Endothelial cell of umbilical vein (primary cell): ENCODE data around the gene FGFRL1. TPM values are rescaled to one million over a fixed set of nuclear protein-coding genes. Genes with fewer than 3 reads are reported as not detected.
A peak's percentile ranks its signal among the peaks of the same experiment; 100 is the strongest.

Source experiments
- BruUV-seq: library from RNA; stranded (reverse); fragments of 400-500 nt; replicated peaks from 2 replicates; lab custom pipeline; 2021; lab: Mats Ljungman, UMichigan
- CTCF ChIA-PET: fragments of 300-600, 350-600 bp; sonication (Branson Sonifier 250); formaldehyde crosslinking; loops from one replicate; lab custom pipeline; 2021; ENCODE audit warnings: antibody characterized with exemption, inconsistent platforms; lab: Charles Lee
- POLR2A ChIA-PET: fragments of 300-600, 350-600 bp; sonication (Branson Sonifier 250); formaldehyde crosslinking; loops from one replicate; lab custom pipeline; 2021; ENCODE audit warnings: antibody characterized with exemption, inconsistent platforms; lab: Charles Lee
- DNase-seq: peaks from one replicate; pipeline ENCODE4 v3.0.0-alpha.2; 2011; ENCODE audit warnings: low read depth, low spot score
- FAIRE-seq: peaks from 2 replicates; lab custom pipeline; 2011; peaks lifted over from hg19 to GRCh38; lab: Jason Lieb, UNC
- H2AFZ ChIP-seq: 2 replicates; pipeline ENCODE4 v1.6.0; 2012; ENCODE audit warnings: low read depth, low read length, control low read depth, inconsistent platforms
- H3K27ac ChIP-seq: 2 replicates; pipeline ENCODE4 v1.5.1; 2011; ENCODE audit warnings: low read depth, mild to moderate bottlenecking, control low read depth, low read length, moderate library complexity; ENCODE audit not compliant: insufficient read depth
- H3K27me3 ChIP-seq, 2 experiments: 2 replicates each; pipeline versions ENCODE4 v1.6.0 to v1.6.1; 2011; ENCODE audit warnings: low read length in 2 of 2, mixed read lengths in 1 of 2; ENCODE audit not compliant: control insufficient read depth in 2 of 2, insufficient read depth in 2 of 2
- H3K36me3 ChIP-seq, 2 experiments: 2 replicates in 1 of 2; 3 replicates in 1 of 2; pipeline ENCODE4 v1.5.1; 2011; ENCODE audit warnings: low read length in 2 of 2, mild to moderate bottlenecking in 1 of 2, moderate library complexity in 1 of 2; ENCODE audit not compliant: control insufficient read depth in 2 of 2, insufficient read depth in 2 of 2; ENCODE audit errors: extremely low read depth in 1 of 2
- H3K4me1 ChIP-seq: 3 replicates; pipeline ENCODE4 v1.5.1; 2011; ENCODE audit warnings: mild to moderate bottlenecking, low read length; ENCODE audit not compliant: control insufficient read depth, insufficient read depth; ENCODE audit errors: extremely low read depth
- H3K4me2 ChIP-seq: 2 replicates; pipeline ENCODE4 v1.6.1; 2011; ENCODE audit warnings: low read length, control low read depth, mixed read lengths; ENCODE audit not compliant: insufficient read depth
- H3K4me3 ChIP-seq, 3 experiments: fragments of 200-600 bp in 1 of 3; sonication (generic), shearing (Covaris generic) in 1 of 3; replicated peaks in 1 of 3; 2 replicates each; pipeline ENCODE4 v1.5.1; 2011 to 2016; ENCODE audit warnings: control low read depth in 3 of 3, low read length in 3 of 3, mild to moderate bottlenecking in 2 of 3, inconsistent platforms in 1 of 3, low read depth in 1 of 3, moderate library complexity in 1 of 3; ENCODE audit not compliant: insufficient read depth in 1 of 3
- H3K79me2 ChIP-seq: 2 replicates; pipeline ENCODE4 v1.6.0; 2012; ENCODE audit warnings: low read length, inconsistent platforms; ENCODE audit not compliant: control insufficient read depth, insufficient read depth
- H3K9ac ChIP-seq: replicated peaks from 2 replicates; pipeline ENCODE3; 2011; ENCODE audit warnings: low read length, control low read depth; ENCODE audit not compliant: insufficient read depth; ENCODE audit errors: extremely low read depth
- H3K9me1 ChIP-seq: replicated peaks from 3 replicates; pipeline ENCODE4 v1.6.0; 2011; ENCODE audit warnings: mild to moderate bottlenecking, low read length; ENCODE audit not compliant: control insufficient read depth, insufficient read depth; ENCODE audit errors: extremely low read depth
- H3K9me3 ChIP-seq: replicated peaks from 2 replicates; pipeline ENCODE4 v1.5.1; 2012; ENCODE audit warnings: low read length, inconsistent platforms; ENCODE audit not compliant: control insufficient read depth, insufficient read depth
- H4K20me1 ChIP-seq: replicated peaks from 2 replicates; pipeline ENCODE3; 2011; ENCODE audit warnings: mild to moderate bottlenecking, low read length; ENCODE audit not compliant: control insufficient read depth, insufficient read depth; ENCODE audit errors: extremely low read depth
- FOS ChIP-seq: IDR thresholded peaks from 2 replicates; pipeline ENCODE4 v1.6.1; 2011; ENCODE audit warnings: mild to moderate bottlenecking, low read length, moderate library complexity, borderline replicate concordance; ENCODE audit not compliant: insufficient read depth
- MYC ChIP-seq: IDR thresholded peaks from one replicate; pipeline ENCODE4 v1.6.1; 2011; ENCODE audit warnings: mild to moderate bottlenecking, low read depth, low read length
- POLR2A ChIP-seq: IDR thresholded peaks from 2 replicates; pipeline ENCODE4 v1.6.1; 2012; ENCODE audit warnings: low read depth, mild to moderate bottlenecking, control low read depth, low read length
- POLR2AphosphoS5 ChIP-seq: IDR thresholded peaks from 2 replicates; pipeline ENCODE4 v1.6.1; 2012; ENCODE audit warnings: low read depth, mild to moderate bottlenecking, control low read depth, low read length, moderate library complexity; ENCODE audit not compliant: insufficient read depth
- dilution Hi-C: fragments of 300-500 bp; cut with MboI; formaldehyde crosslinking; loops from one replicate; pipeline ENCODE4 v1.15.0; 2019; ENCODE audit warnings: low sequenced_read_pairs; ENCODE audit not compliant: extremely low pct_ligation_motif_present
- intact Hi-C: fragments of 100-400 bp; cut with micrococcal nuclease; formaldehyde crosslinking; loops from one replicate; pipeline ENCODE4 v1.10.0; 2022
- polyA plus RNA-seq, 4 experiments: library from polyadenylated mRNA; depleted of rRNA in 3 of 4; stranded (reverse) in 3 of 4; unstranded in 1 of 4; fragments of >200 nt; gene quantifications; 2 replicates each; pipeline versions ENCODE4 v1.2.1 to v1.2.3, GENCODE V29; 2011 to 2012; ENCODE audit warnings: missing spikeins in 1 of 4
- total RNA-seq: library from RNA; stranded (reverse); gene quantifications from 2 replicates; pipeline ENCODE4 v1.2.3, GENCODE V29; 2021
- TF ChIP-seq, protein P1 (sequence below), 2 donors: IDR thresholded peaks; 1 replicate in 1 of 2; 2 replicates in 1 of 2; pipeline ENCODE4 v1.5.1; 2011; ENCODE audit warnings: low read length in 2 of 2, mild to moderate bottlenecking in 2 of 2, moderate library complexity in 2 of 2, control low read depth in 1 of 2, inconsistent platforms in 1 of 2, low read depth in 1 of 2; ENCODE audit not compliant: insufficient read depth in 1 of 2; ENCODE audit errors: extremely low read depth in 1 of 2
- TF ChIP-seq, protein P2 (sequence below): IDR thresholded peaks from 2 replicates; pipeline ENCODE4 v1.6.1; 2011; ENCODE audit not compliant: insufficient read depth, insufficient read length

Gene FGFRL1
- total and polyA plus RNA-seq, 2 donors (not counting 3 experiments of a cell fraction or from before 2014, with no cell fraction given), result 33.3 to 74.6 TPM

DNA sequence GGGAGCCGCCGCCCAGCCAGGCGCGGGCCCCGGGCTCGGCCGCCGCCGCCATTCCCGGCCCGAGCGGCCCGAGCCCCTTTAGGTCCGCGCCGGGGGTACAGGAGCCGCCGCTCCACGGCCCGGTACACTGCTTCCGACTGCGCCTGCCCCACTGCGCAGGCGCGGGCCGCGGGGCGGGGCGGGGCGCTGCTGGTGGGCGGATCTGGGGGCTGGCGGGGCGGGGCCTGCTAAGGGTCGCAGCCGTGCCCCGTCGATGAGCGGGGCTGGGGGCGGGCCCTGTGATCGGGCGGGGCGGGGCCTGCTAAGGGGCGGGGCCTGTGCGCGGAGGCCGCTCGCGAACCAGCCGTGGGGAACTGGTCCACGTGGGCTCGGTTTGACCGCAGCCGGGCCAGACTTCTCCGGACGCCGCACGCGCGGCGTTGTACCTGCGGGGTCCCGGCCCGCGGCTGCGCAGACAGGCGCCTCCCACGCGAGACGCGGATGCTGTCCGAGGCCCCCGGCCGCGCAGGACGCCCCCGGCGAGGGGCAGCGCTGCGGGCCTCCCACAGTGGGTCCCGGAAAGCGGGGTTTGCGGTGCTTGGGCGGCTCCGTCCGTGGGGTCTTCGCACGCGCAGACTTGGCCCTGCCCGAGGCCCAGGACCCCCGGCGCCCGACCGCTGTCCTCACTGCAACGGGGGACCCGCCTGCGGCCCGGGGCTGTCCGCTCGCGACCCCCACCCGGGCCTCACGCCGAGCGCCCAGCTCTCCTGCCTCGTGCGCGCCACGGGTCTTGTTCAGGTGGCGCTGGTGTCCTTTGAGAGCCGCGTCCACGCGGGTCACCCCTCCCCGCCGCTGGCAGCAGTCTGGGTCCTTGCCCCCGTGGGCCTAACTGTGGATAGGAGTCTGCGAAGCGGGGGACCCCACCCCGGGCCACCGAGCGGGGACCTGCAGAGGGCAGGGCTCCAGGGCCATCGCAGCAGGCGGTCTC, 37.7 kb upstream of the FGFRL1 start, which contains the start of gene DGKQ:
DGKQ (minus strand) TSS at position 139 of the 967 bp plus-strand sequence; CDS start at position 52, 87 bp downstream.
- Histone ChIP-seq H2AFZ (peak within 1 kb of the TSS; percentile 90), H4K20me1 (no peaks in the 10 kb centered on the region), H3K27ac (no peak within 1 kb of the TSS), H3K27me3 (no peaks in the 10 kb centered on the region), H3K4me3 (peak within 1 kb of the TSS; percentile 62 to 95 (median 87)), H3K36me3 (no peaks in the 10 kb centered on the region), H3K4me2 (peak within 1 kb of the TSS; percentile 85), H3K9me3 (no peaks in the 10 kb centered on the region), H3K9me1 (no peaks in the 10 kb centered on the region), H3K9ac (peak within 1 kb of the TSS; percentile 12), H3K4me1 (peaks cover 11% of the 10 kb centered on the region), H3K79me2 (no peaks in the 10 kb centered on the region)
- FAIRE-seq, result peak; percentile 58
- TF ChIP-seq, protein P1, sequence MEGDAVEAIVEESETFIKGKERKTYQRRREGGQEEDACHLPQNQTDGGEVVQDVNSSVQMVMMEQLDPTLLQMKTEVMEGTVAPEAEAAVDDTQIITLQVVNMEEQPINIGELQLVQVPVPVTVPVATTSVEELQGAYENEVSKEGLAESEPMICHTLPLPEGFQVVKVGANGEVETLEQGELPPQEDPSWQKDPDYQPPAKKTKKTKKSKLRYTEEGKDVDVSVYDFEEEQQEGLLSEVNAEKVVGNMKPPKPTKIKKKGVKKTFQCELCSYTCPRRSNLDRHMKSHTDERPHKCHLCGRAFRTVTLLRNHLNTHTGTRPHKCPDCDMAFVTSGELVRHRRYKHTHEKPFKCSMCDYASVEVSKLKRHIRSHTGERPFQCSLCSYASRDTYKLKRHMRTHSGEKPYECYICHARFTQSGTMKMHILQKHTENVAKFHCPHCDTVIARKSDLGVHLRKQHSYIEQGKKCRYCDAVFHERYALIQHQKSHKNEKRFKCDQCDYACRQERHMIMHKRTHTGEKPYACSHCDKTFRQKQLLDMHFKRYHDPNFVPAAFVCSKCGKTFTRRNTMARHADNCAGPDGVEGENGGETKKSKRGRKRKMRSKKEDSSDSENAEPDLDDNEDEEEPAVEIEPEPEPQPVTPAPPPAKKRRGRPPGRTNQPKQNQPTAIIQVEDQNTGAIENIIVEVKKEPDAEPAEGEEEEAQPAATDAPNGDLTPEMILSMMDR (IDR thresholded peaks at IDR 0.05; ENCODE audit: extremely low read depth in 1 of 2, insufficient read depth in 1 of 2, low read depth in 1 of 2, low read length in 2 of 2), result no peak
- TF ChIP-seq POLR2AphosphoS5 (no peak), FOS (no peak), MYC (no peak), POLR2A (no peak)
- TF ChIP-seq, protein P2, sequence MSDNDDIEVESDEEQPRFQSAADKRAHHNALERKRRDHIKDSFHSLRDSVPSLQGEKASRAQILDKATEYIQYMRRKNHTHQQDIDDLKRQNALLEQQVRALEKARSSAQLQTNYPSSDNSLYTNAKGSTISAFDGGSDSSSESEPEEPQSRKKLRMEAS, result no peak
- dilution Hi-C loops (no loop called here), intact Hi-C loops (loop anchor here (1.0 to 2.0 kb wide), 2 partner anchors 13 to 41 kb away; partner anchors contain the start of genes GAK, IDUA and TMEM175)
- BruUV-seq, result no TSS peak
- DNase-seq, result peak; percentile 82
- ChIA-PET CTCF (interaction anchor here (1.0 kb wide), 1 partner anchor 13 kb away, joined by 5 read pairs; the partner anchor contains the start of gene IDUA), POLR2A (no interaction called here)
